OCI-M2 (cell line): ENCODE data around the gene SRR.
"Not testable (repeated sequence)": the region's sequence is repeated elsewhere in the genome, so short reads cannot be mapped to it uniquely, and the experiment has no call there.

Experiments used
- DNase-seq: peaks from one replicate; lab custom pipeline; 2025; ENCODE audit not compliant: unreplicated experiment; lab: John Stamatoyannopoulos, UW

Gene SRR

DNA sequence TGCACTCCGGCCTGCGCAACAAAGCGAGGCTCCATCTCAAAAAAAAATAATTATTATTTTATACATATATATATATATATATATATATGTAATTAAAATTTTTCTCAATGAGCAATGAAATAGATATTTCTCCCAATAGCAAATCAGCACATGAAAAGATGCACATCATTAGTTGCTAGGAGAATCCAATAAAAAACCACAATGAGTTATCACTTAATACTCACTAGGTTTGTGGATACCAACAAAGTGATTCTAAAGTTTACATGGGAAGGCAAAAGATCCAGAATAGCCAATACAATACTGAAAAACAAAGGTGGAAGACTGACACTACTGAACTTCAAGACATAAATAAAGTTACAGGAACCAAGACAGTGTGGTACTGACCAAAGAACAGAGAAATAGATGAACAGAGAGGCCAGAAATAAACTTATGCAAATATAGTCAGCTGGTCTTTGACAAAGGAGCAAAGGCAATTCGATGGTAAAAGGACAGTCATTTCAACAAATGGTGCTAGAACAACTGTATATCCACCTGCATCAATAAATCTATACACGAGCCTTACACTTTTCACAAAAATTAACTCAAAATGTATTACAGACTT, 13.8 kb upstream of the SRR start:
- DNase-seq = no peak

GRCh38 chr17:2292100-2292499, 11.7 kb upstream of the SRR start:
- DNase-seq = no peak

DNA sequence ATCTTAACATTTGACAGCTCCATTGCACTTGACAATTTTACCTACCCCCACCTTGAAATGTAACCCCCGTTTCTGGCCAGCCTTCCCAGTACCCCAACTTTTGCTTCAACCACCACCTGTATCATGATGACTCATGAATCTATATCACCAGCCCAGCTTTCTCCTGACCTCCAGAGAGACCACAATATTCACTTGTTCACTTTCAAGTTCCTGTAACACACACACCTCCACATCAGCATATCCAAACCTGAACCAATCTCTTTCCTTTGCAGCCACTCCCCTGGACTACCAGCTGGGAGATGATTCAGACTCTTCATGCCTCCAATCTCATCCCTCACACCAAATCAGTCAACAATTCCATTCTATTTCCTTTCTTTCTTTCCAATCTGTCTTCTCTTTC, 8.2 kb upstream of the SRR start:
- DNase-seq = no peak

DNA sequence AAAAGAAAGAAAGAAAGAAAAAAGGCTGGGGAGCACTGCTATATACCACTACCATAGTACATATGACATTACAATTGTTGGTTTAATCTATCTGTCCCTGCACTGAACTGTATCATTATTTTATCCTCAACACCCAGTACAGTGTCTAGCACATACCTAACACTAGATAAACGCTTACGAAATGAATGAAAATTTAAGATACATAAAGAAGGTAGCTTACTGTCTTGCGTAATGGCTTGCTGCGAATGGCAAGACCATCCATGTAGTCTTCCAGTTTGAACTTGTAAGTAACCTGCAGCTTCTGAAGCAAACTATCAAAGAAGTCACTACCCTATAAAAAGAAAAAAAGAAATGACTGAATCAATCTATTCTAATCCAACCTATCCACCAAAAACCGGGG, 6.7 kb upstream of the SRR start:
- DNase-seq = no peak

- DNase-seq = no peak
Observed at GRCh38 chr17:2299136-2299535, 4.6 kb upstream of the SRR start.

GRCh38 chr17:2299756-2300155, 4.0 kb upstream of the SRR start:
- DNase-seq = no peak

DNA sequence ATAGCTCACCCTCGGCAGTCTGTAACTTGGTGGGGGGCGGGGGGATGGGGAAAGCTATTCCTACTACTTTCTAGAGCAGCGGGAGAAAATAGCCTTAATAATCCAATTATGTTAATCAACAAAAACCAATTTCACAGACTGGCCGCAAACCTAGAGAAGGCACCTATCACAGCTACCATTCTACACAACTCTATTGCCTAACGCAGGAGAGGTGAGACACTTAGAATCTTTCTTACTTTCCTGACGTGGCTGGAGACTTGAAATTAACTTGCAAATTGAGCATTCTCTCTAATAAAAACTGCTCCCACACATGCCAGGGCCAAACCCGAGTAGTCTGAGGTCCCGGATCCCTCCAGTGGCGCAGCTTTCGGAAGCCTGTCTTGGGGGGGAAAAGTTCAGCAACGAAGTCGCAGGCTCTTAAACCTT, 959 bp upstream of the SRR start:
- DNase-seq = no peak

DNA sequence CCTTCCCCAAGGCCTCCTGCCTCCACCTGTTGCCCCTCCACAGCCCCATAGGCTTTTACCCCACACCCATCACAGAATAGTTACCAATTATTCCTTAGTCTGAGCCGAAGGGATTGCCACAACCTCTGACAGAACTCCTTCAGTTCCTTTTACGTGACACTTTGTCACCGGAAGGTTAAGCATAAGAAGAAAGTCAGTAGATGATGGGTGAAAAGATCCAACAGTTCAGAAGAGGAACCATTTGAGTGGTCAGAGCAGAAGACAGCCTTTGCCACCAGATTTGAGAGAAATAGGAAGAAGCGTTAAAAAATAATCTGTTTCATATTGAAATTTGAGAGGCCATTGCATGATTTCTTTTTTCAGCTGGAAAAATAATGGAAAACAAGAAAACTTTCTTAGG, 1.2 kb downstream of the SRR start:
- no peak for DNase-seq

GRCh38 chr17:2309338-2310154, 5.8 kb downstream of the SRR start:
- DNase-seq = no peak

DNA sequence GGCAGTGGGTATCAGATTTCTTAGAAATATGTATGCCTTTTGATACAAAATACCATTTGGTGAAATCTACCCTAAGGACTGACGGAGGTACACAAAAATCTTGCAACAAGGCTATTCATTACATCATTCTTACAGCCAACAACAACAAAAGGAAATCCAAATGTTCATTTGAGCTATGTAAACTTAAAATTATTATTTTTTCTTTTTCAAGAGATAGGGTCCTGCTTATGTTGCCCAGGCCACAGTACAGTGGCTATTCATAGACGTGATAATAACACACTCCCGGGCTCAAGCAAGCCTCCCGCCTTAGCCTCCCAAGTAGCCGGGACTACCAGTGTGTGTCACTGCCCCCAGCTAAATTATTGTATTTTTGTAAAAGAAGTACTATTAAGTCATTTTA, 9.0 kb downstream of the SRR start:
- no peak for DNase-seq

GRCh38 chr17:2316916-2317205, 13.1 kb downstream of the SRR start:
- DNase-seq = not testable (repeated sequence)

GRCh38 chr17:2317796-2318195, 14.0 kb downstream of the SRR start:
- no peak for DNase-seq

GRCh38 chr17:2319051-2319450, 15.3 kb downstream of the SRR start:
- no peak for DNase-seq

DNA sequence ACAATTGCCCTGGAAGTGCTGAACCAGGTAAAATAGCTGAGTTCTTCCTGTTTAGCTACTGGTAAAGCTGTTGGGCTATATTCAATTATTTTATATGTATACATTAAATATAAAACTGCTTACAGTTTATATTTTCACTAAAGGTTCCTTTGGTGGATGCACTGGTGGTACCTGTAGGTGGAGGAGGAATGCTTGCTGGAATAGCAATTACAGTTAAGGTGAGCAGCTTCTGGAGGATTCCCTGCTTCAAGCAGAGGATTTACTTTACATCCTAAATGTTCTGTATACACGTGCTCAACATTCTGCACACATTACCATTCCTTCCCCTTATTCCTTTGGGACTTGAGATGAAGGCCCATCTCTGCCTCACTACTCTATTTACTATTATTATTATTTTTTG, 17.6 kb downstream of the SRR start:
- no peak for DNase-seq

- no peak for DNase-seq
Observed at GRCh38 chr17:2323629-2324314, 20.0 kb downstream of the SRR start.

DNA sequence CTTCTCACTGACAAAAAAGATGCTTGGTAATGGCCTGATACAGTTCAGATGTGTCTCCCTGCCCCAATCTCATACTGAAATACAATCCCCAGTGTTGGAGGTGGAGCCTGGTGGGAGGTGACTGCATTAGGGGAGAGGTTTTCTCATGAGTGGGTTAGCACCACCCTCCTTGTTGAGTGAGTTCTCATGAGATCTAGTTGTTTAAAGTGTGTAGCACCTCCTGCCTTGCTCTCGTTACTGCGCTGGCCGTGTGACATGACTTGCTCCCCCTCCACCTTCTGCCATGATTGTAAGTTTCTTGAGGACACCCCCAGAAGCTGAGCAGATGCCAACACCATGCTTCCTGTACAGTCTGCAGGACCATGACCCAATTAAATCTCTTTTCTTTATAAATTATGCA, 27.6 kb downstream of the SRR start:
- no peak for DNase-seq

GRCh38 chr17:2335726-2336214, 32.0 kb downstream of the SRR start:
- no peak for DNase-seq

GRCh38 chr17:2336215-2336851, 32.6 kb downstream of the SRR start, which contains the start of gene TSR1:
TSS of gene TSR1 (minus strand) at chr17:2336457. CDS start at chr17:2336427, 30 bp downstream.
- DNase-seq = peak; percentile 46

GRCh38 chr17:2336852-2337543, 33.2 kb downstream of the SRR start, which contains the start of gene SGSM2:
TSS of gene SGSM2 (plus strand) at chr17:2337501. CDS start at chr17:2337689, 188 bp downstream.
- no peak for DNase-seq

DNA sequence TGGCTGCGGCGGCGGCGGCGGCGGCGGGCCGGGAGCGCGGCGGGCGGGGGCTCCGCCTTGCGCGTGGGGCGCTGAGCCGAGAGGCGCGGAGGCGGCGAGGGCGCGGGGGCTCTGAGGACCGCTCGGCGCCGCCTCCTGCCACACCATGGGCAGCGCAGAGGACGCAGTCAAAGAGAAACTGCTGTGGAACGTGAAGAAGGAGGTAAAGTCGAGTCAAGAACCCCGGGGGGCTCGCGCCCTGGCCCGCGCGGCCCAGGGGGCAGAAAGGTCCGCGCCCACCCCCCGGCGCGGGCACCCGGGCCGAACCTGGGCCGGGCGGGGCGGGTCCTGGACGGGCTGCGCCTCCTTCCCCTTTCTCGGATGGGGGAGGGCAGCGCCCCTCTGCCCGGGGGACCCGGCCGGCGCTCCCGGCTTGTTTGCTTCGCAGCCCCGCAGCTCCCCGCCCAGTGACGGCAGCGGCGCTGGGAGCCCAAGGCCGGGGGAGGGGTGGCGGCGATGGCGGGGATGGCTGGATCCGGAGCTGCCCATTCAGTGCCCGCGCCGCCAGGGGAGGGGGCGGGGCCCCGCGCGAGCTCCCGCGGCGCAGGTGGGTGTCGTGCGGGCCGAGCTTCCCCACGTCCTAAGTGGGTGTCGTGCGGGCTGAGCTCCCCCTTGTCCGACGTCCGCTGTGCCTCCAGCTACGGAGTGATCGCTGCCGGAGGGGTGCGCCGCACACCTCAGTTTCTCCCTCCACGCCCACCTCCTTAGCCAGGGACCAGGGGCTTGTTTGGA, 34.0 kb downstream of the SRR start:
- DNase-seq = no peak
